Measurements from ENCODE around the gene LSS. TPM values are rescaled to one million over a fixed set of nuclear protein-coding genes. Genes with fewer than 3 reads are reported as not detected.
A peak's percentile ranks its signal among the peaks of the same experiment; 100 is the strongest.

LSS gene
- total RNA-seq, 1 experiment from 2014 or later = 45.7 TPM

GRCh38 chr21:46237474-46237873 is 8.9 kb upstream of the LSS start:
- no peaks in the 10 kb centered on the region for H3K27me3 ChIP-seq (ENCODE audit: low read length)
- ATAC-seq = peak; percentile 31; the same call in 1 of the 2 replicates
- H3K36me3 ChIP-seq (ENCODE audit: low read depth, low read length) = peaks cover 62% of the 10 kb centered on the region
- no peaks in the 10 kb centered on the region for H4K20me1 ChIP-seq (ENCODE audit: low read length)
- H3K79me2 ChIP-seq (ENCODE audit: low read length) = no peaks in the 10 kb centered on the region
- no peaks in the 10 kb centered on the region for H3F3A ChIP-seq (ENCODE audit: low read length, unreplicated experiment)
- BruUV-seq (replicated peaks) = no TSS peak
- H3K27ac ChIP-seq (ENCODE audit: low read length) = no peak overlapping the region
- no peaks in the 10 kb centered on the region for H3K9me3 ChIP-seq (ENCODE audit: low read length)
- CTCF ChIA-PET = no interaction called here
- DNase-seq = no peak
- TF ChIP-seq EZH2phosphoT487 (IDR thresholded peaks at IDR 0.05; ENCODE audit: borderline replicate concordance, low read length) (no peak), EZH2 (IDR thresholded peaks at IDR 0.05; ENCODE audit: low read length, unreplicated experiment) (no peak), CTCF (conservative IDR thresholded peaks at IDR 0.05; ENCODE audit: low read depth, low read length) (no peak)
- POLR2A ChIA-PET (ENCODE audit: unreplicated experiment) = no interaction called here
- no peak overlapping the region for H3K4me2 ChIP-seq (ENCODE audit: low read length)
- H3K9ac ChIP-seq (ENCODE audit: low read length) = no peak overlapping the region
- H3K4me1 ChIP-seq (ENCODE audit: insufficient read depth, low read length) = no peaks in the 10 kb centered on the region
- intact Hi-C loops (cut with micrococcal nuclease) = no loop called here
- no peak overlapping the region for H2AFZ ChIP-seq (ENCODE audit: low read length)
- no peak overlapping the region for H3K4me3 ChIP-seq (ENCODE audit: low read length)
- no peaks in the 10 kb centered on the region for H3K9me2 ChIP-seq (replicated peaks; ENCODE audit: low read length)

- Histone ChIP-seq H3F3A (ENCODE audit: low read length, unreplicated experiment) (no peaks in the 10 kb centered on the region), H3K27ac (ENCODE audit: low read length) (no peak overlapping the region), H3K4me2 (ENCODE audit: low read length) (no peak overlapping the region), H3K9me2 (replicated peaks; ENCODE audit: low read length) (no peaks in the 10 kb centered on the region), H3K36me3 (ENCODE audit: low read depth, low read length) (peaks cover 47% of the 10 kb centered on the region), H4K20me1 (ENCODE audit: low read length) (no peaks in the 10 kb centered on the region), H2AFZ (ENCODE audit: low read length) (no peak overlapping the region), H3K79me2 (ENCODE audit: low read length) (peaks cover 16% of the 10 kb centered on the region), H3K27me3 (ENCODE audit: low read length) (no peaks in the 10 kb centered on the region), H3K9me3 (ENCODE audit: low read length) (no peaks in the 10 kb centered on the region), H3K4me3 (ENCODE audit: low read length) (no peak overlapping the region), H3K4me1 (ENCODE audit: insufficient read depth, low read length) (peaks cover 13% of the 10 kb centered on the region), H3K9ac (ENCODE audit: low read length) (no peak overlapping the region)
- ChIA-PET CTCF (no interaction called here), POLR2A (ENCODE audit: unreplicated experiment) (no interaction called here)
- intact Hi-C loops (cut with micrococcal nuclease) = no loop called here
- TF ChIP-seq EZH2 (IDR thresholded peaks at IDR 0.05; ENCODE audit: low read length, unreplicated experiment) (no peak), EZH2phosphoT487 (IDR thresholded peaks at IDR 0.05; ENCODE audit: borderline replicate concordance, low read length) (no peak), CTCF (conservative IDR thresholded peaks at IDR 0.05; ENCODE audit: low read depth, low read length) (no peak)
- DNase-seq (no peak), ATAC-seq (no peak)
- BruUV-seq (replicated peaks) = no TSS peak
Observed at GRCh38 chr21:46234436-46234950, 5.9 kb upstream of the LSS start.

GRCh38 chr21:46229923-46230260 is 1.3 kb upstream of the LSS start:
- CTCF ChIA-PET = interaction anchor here (0.6 to 1.0 kb wide), 2 partner anchors 87 to 256 kb away, joined by 3 to 8 read pairs; no protein-coding TSS in a partner anchor
- POLR2A ChIA-PET (ENCODE audit: unreplicated experiment) = no interaction called here
- BruUV-seq (replicated peaks) = no TSS peak
- H3K4me2 ChIP-seq (ENCODE audit: low read length) = peak overlapping the region; percentile 86
- no peak for TF ChIP-seq CTCF (conservative IDR thresholded peaks at IDR 0.05; ENCODE audit: low read depth, low read length)
- TF ChIP-seq EZH2phosphoT487 (IDR thresholded peaks at IDR 0.05; ENCODE audit: borderline replicate concordance, low read length) = no peak
- TF ChIP-seq EZH2 (IDR thresholded peaks at IDR 0.05; ENCODE audit: low read length, unreplicated experiment) = no peak
- DNase-seq = no peak
- peak overlapping the region; percentile 86 for H3K4me3 ChIP-seq (ENCODE audit: low read length)
- no peaks in the 10 kb centered on the region for H3K9me3 ChIP-seq (ENCODE audit: low read length)
- H3K36me3 ChIP-seq (ENCODE audit: low read depth, low read length) = peaks cover 21% of the 10 kb centered on the region
- no peak overlapping the region for H3K27ac ChIP-seq (ENCODE audit: low read length)
- no peak for ATAC-seq
- H4K20me1 ChIP-seq (ENCODE audit: low read length) = peaks cover 15% of the 10 kb centered on the region; the same call in 1 of the 2 replicates
- peak overlapping the region; percentile 93; the same call in 1 of the 2 replicates for H2AFZ ChIP-seq (ENCODE audit: low read length)
- intact Hi-C loops (cut with micrococcal nuclease) = loop anchor here (5.0 kb wide), 1 partner anchor 92 kb away; the partner anchor contains the start of genes C21orf58 and PCNT
- peak overlapping the region; percentile 84 for H3K9ac ChIP-seq (ENCODE audit: low read length)
- H3K79me2 ChIP-seq (ENCODE audit: low read length) = peaks cover 48% of the 10 kb centered on the region
- peaks cover 32% of the 10 kb centered on the region for H3K4me1 ChIP-seq (ENCODE audit: insufficient read depth, low read length)
- no peaks in the 10 kb centered on the region for H3K27me3 ChIP-seq (ENCODE audit: low read length)
- H3F3A ChIP-seq (ENCODE audit: low read length, unreplicated experiment) = no peaks in the 10 kb centered on the region
- no peaks in the 10 kb centered on the region for H3K9me2 ChIP-seq (replicated peaks; ENCODE audit: low read length)
